B cell (primary cell): ENCODE measurements around the gene CACNA1D. TPM values are rescaled to one million over a fixed set of nuclear protein-coding genes. Genes with fewer than 3 reads are reported as not detected.

Experiments used
- ATAC-seq: fragments of 200-7000 bp; cut with Tn5 transposase; one replicate; pipeline ENCODE4 v1.10.0; 2021; ENCODE audit warnings: low read depth, mild to moderate bottlenecking, moderate number of reproducible peaks, moderate library complexity
- CTCF ChIA-PET: fragments of 350-600 bp; sonication (Branson Sonifier 250); formaldehyde crosslinking; loops from one replicate; lab custom pipeline; 2021; ENCODE audit warnings: antibody characterized with exemption, inconsistent platforms; lab: Charles Lee
- POLR2A ChIA-PET: fragments of 350-600 bp; sonication (Branson Sonifier 250); formaldehyde crosslinking; loops from one replicate; lab custom pipeline; 2021; ENCODE audit warnings: antibody characterized with exemption; lab: Charles Lee
- DNase-seq: peaks from one replicate; pipeline ENCODE4 v3.0.0; 2013
- H2AFZ ChIP-seq: 2 replicates; pipeline ENCODE4 v1.6.1; 2012; ENCODE audit warnings: mild to moderate bottlenecking, low read depth, low read length; ENCODE audit not compliant: insufficient read depth, poor library complexity, severe bottlenecking
- H3K27ac ChIP-seq, 2 donors: 1 replicate in 1 of 2; 2 replicates in 1 of 2; pipeline ENCODE4 v1.5.1; 2012 to 2013; ENCODE audit warnings: low read length in 2 of 2, mild to moderate bottlenecking in 2 of 2, moderate library complexity in 1 of 2
- H3K27me3 ChIP-seq, 4 experiments: fragments of 200-600 bp in 1 of 4; sonication (generic) in 1 of 4; replicated peaks in 1 of 4; 1 replicate in 2 of 4; 2 replicates in 2 of 4; pipeline versions ENCODE4 v1.6.1 to v1.7.0; 2013 to 2016; ENCODE audit warnings: low read length in 3 of 4, mild to moderate bottlenecking in 2 of 4, mixed read lengths in 1 of 4, moderate library complexity in 1 of 4; ENCODE audit not compliant: insufficient read depth in 4 of 4, control insufficient read depth in 3 of 4; ENCODE audit errors: control extremely low read depth in 1 of 4
- H3K36me3 ChIP-seq, 2 experiments: replicated peaks in 1 of 2; 1 replicate in 1 of 2; 2 replicates in 1 of 2; pipeline versions ENCODE4 v1.6.1 to v1.7.1; 2013; ENCODE audit warnings: low read length in 1 of 2; ENCODE audit not compliant: insufficient read depth in 2 of 2, control insufficient read depth in 1 of 2; ENCODE audit errors: control extremely low read depth in 1 of 2, extremely low read depth in 1 of 2
- H3K4me1 ChIP-seq, 2 donors: fragments of 200-600 bp in 1 of 2; sonication (generic) in 1 of 2; 1 replicate in 1 of 2; 2 replicates in 1 of 2; pipeline versions ENCODE4 v1.5.1 to v1.6.1; 2013 to 2017; ENCODE audit warnings: low read length in 2 of 2; ENCODE audit not compliant: control insufficient read depth in 2 of 2, insufficient read depth in 2 of 2
- H3K4me2 ChIP-seq: replicated peaks from 2 replicates; pipeline ENCODE3; 2012; ENCODE audit warnings: mild to moderate bottlenecking, low read depth, low read length; ENCODE audit not compliant: poor library complexity, severe bottlenecking
- H3K4me3 ChIP-seq, 5 experiments: fragments of 200-600 bp in 1 of 5; sonication (generic) in 1 of 5; 1 replicate in 3 of 5; 2 replicates in 2 of 5; pipeline versions ENCODE4 v1.5.1 to v1.7.0; 2011 to 2016; ENCODE audit warnings: low read length in 4 of 5, mild to moderate bottlenecking in 4 of 5, low read depth in 2 of 5, control low read depth in 1 of 5, moderate library complexity in 1 of 5; ENCODE audit not compliant: insufficient read depth in 1 of 5; ENCODE audit errors: control extremely low read depth in 1 of 5, extremely low read depth in 1 of 5
- H3K79me2 ChIP-seq: fragments of 200-600 bp; sonication (generic); one replicate; pipeline ENCODE4 v1.6.0; 2016; ENCODE audit warnings: low read length; ENCODE audit not compliant: control insufficient read depth, insufficient read depth
- H3K9ac ChIP-seq: fragments of 200-600 bp; sonication (generic); 2 replicates; pipeline ENCODE4 v1.6.1; 2017; ENCODE audit warnings: mild to moderate bottlenecking, low read length, moderate library complexity
- H3K9me3 ChIP-seq, 3 donors: one replicate each; pipeline versions ENCODE4 v1.6.1 to v1.7.1; 2013; ENCODE audit warnings: low read length in 2 of 3; ENCODE audit not compliant: control insufficient read depth in 2 of 3, insufficient read depth in 1 of 3; ENCODE audit errors: control extremely low read depth in 1 of 3
- H4K20me1 ChIP-seq: 2 replicates; pipeline ENCODE4 v1.6.0; 2012; ENCODE audit warnings: mild to moderate bottlenecking, low read length; ENCODE audit not compliant: insufficient read depth, control insufficient read depth, poor library complexity, severe bottlenecking
- H3K27ac Mint-ChIP-seq: one replicate; pipeline ENCODE4 v1.8.0; 2021; ENCODE audit warnings: mixed read lengths
- H3K27me3 Mint-ChIP-seq: one replicate; pipeline ENCODE4 v1.8.0; 2021; ENCODE audit warnings: mixed read lengths
- H3K4me1 Mint-ChIP-seq: one replicate; pipeline ENCODE4 v1.8.0; 2021; ENCODE audit warnings: mixed read lengths
- H3K4me3 Mint-ChIP-seq: one replicate; pipeline ENCODE4 v1.8.0; 2021; ENCODE audit warnings: mixed read lengths
- H3K9me3 Mint-ChIP-seq: one replicate; pipeline ENCODE4 v1.8.0; 2022; ENCODE audit warnings: mixed read lengths; ENCODE audit not compliant: insufficient read depth
- EZH2 ChIP-seq: IDR thresholded peaks from 2 replicates; pipeline ENCODE4 v1.6.1; 2012; ENCODE audit warnings: borderline replicate concordance, low read depth, mild to moderate bottlenecking, moderate library complexity, low read length; ENCODE audit not compliant: insufficient read depth, poor library complexity, severe bottlenecking
- WGBS: methylation state at CpG from one replicate; pipeline ENCODE4 v1.1.5; 2013; ENCODE audit warnings: missing lambda C conversion rate; ENCODE audit not compliant: insufficient coverage; 5-methylcytosine and 5-hydroxymethylcytosine counted together
- intact Hi-C: fragments of 100-400 bp; cut with micrococcal nuclease; formaldehyde crosslinking; loops from one replicate; pipeline ENCODE4 v1.10.0; 2022
- polyA plus RNA-seq: library from polyadenylated mRNA; depleted of rRNA; stranded (reverse); fragments of >200 nt; gene quantifications from 2 replicates; pipeline ENCODE4 v1.2.3, GENCODE V29; 2012
- total RNA-seq, 2 donors: library from RNA; stranded (reverse); fragments of 120-200 nt in 1 of 2; gene quantifications; 1 replicate in 1 of 2; 2 replicates in 1 of 2; pipeline versions ENCODE4 v1.2.3 to v1.2.4, GENCODE V29; 2013 to 2022
- TF ChIP-seq, protein P1 (sequence below): fragments of 200-600 bp; IDR thresholded peaks from one replicate; pipeline ENCODE4 v1.8.0; 2022; ENCODE audit warnings: antibody characterized with exemption, mild to moderate bottlenecking

Gene CACNA1D
- total and polyA plus RNA-seq, 2 donors (not counting 1 experiment from before 2014, with no cell fraction given), result 0.06 to 0.07 TPM

DNA sequence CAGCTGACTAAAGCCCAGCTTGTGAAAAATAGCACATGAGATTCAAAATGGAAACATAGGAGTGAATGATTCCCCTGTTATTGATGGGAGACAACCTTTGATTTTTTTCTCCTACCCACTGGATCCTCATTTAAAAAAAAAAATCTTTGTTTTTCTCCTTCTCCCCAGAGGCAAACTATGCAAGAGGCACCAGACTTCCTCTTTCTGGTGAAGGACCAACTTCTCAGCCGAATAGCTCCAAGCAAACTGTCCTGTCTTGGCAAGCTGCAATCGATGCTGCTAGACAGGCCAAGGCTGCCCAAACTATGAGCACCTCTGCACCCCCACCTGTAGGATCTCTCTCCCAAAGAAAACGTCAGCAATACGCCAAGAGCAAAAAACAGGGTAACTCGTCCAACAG lies 2.6 kb downstream of the CACNA1D start:
- H3K9ac ChIP-seq, result no peak overlapping the region
- H3K9me3 ChIP-seq, result no peaks in the 10 kb centered on the region
- intact Hi-C loops, result no loop called here
- ChIA-PET CTCF (no interaction called here), POLR2A (no interaction called here)
- H3K27me3 ChIP-seq, result peaks cover 0 to 52% (median 26%) of the 10 kb centered on the region in 4 experiments
- H3K4me2 ChIP-seq, result no peak overlapping the region
- H4K20me1 ChIP-seq, result no peaks in the 10 kb centered on the region
- H3K36me3 ChIP-seq, result no peaks in the 10 kb centered on the region
- WGBS, result 6% methylated on average over 2 of the region's 5 CpGs
- H3K27ac Mint-ChIP-seq, result no peak overlapping the region
- ATAC-seq (no peak), DNase-seq (no peak)
- peaks cover 20% of the 10 kb centered on the region for H3K4me1 Mint-ChIP-seq
- H3K27ac ChIP-seq, result no peak overlapping the region
- H3K4me3 ChIP-seq, result no peak overlapping the region
- H3K4me1 ChIP-seq, result peaks cover 19 to 24% of the 10 kb centered on the region in 2 donors
- H3K4me3 Mint-ChIP-seq, result no peak overlapping the region
- TF ChIP-seq, protein P1, sequence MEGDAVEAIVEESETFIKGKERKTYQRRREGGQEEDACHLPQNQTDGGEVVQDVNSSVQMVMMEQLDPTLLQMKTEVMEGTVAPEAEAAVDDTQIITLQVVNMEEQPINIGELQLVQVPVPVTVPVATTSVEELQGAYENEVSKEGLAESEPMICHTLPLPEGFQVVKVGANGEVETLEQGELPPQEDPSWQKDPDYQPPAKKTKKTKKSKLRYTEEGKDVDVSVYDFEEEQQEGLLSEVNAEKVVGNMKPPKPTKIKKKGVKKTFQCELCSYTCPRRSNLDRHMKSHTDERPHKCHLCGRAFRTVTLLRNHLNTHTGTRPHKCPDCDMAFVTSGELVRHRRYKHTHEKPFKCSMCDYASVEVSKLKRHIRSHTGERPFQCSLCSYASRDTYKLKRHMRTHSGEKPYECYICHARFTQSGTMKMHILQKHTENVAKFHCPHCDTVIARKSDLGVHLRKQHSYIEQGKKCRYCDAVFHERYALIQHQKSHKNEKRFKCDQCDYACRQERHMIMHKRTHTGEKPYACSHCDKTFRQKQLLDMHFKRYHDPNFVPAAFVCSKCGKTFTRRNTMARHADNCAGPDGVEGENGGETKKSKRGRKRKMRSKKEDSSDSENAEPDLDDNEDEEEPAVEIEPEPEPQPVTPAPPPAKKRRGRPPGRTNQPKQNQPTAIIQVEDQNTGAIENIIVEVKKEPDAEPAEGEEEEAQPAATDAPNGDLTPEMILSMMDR, result no peak
- no peak for TF ChIP-seq EZH2
- no peaks in the 10 kb centered on the region for H3K9me3 Mint-ChIP-seq
- H3K79me2 ChIP-seq, result no peaks in the 10 kb centered on the region
- peaks cover 48% of the 10 kb centered on the region for H3K27me3 Mint-ChIP-seq
- H2AFZ ChIP-seq, result no peak overlapping the region

DNA sequence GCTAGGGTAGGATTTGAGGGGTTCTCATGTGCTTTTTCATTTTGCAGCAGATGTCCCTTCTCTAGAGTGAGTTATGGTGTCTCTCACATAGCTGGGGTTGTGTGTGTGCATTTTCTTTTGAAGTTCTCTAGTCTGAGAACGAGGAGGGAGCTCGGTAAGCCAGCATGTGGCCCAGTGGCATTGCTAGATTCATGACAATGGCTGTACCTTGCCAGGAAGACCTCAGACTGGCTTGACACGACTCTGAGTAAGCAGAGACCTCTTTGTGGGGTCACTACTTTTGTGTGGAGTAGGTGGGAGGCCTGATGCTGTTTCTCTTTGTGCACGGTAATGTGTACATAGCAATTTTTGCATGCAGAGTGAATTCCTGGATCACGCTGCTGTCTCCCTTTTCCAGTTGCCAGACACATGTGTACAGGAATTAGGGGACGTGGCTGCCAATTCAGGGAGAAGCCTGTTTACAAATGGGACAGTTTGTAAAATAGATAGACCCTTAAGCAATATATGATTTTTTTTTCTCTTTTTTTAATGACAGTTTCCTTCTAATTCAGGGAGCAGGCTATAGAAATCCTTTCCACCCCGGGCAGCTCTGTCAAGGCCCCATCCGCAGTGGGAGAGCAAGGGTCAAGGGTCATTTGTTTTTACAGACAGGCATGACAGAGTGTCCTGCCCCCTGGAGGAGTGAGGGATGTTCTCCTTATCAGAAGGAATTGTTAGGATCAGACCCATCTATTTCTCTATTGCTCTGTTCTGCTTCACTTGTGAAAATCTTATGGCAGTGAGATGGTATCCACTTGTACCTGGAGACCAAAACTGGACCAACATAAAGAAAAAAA lies 4.6 kb downstream of the CACNA1D start:
- Mint-ChIP-seq H3K4me1 (peaks cover 17% of the 10 kb centered on the region), H3K27ac (no peak overlapping the region), H3K4me3 (no peak overlapping the region), H3K27me3 (peaks cover 38% of the 10 kb centered on the region), H3K9me3 (no peaks in the 10 kb centered on the region)
- H3K4me3 ChIP-seq, result no peak overlapping the region
- H4K20me1 ChIP-seq, result no peaks in the 10 kb centered on the region
- no peak for DNase-seq
- CTCF ChIA-PET, result no interaction called here
- no peaks in the 10 kb centered on the region for H3K79me2 ChIP-seq
- peaks cover 0 to 38% (median 18%) of the 10 kb centered on the region in 4 experiments for H3K27me3 ChIP-seq
- peaks cover 15 to 18% of the 10 kb centered on the region in 2 donors for H3K4me1 ChIP-seq
- no peak overlapping the region for H3K9ac ChIP-seq
- no peak overlapping the region for H2AFZ ChIP-seq
- ATAC-seq, result no peak
- H3K4me2 ChIP-seq, result no peak overlapping the region
- 85% methylated on average over 4 of the region's 8 CpGs for WGBS
- TF ChIP-seq, protein P1, result no peak
- TF ChIP-seq EZH2, result no peak
- H3K27ac ChIP-seq, result no peak overlapping the region
- intact Hi-C loops, result no loop called here
- POLR2A ChIA-PET, result no interaction called here
- H3K36me3 ChIP-seq, result no peaks in the 10 kb centered on the region
- no peaks in the 10 kb centered on the region for H3K9me3 ChIP-seq
